ENCODE results near the gene SNX25. TPM values are rescaled to one million over a fixed set of nuclear protein-coding genes. Genes with fewer than 3 reads are reported as not detected.

SNX25 gene
- total RNA-seq, 4 donors from 2014 or later, result 36.9 to 71.3 (median 42.7) TPM

- H3K4me3 ChIP-seq (replicated peaks in 1 of 3), result no peak overlapping the region
- H3K4me1 ChIP-seq, result peaks cover 7 to 12% of the 10 kb centered on the region in 2 donors
- no peak for DNase-seq
- H3K27me3 ChIP-seq, result no peaks in the 10 kb centered on the region
- no peak overlapping the region for H3K27ac ChIP-seq
- 87 to 91% methylated on average over 3 of the region's 3 CpGs for WGBS, 2 donors
- no peaks in the 10 kb centered on the region for H3K9me3 ChIP-seq
- intact Hi-C loops (cut with DNase I), result no loop called here
- no peak for TF ChIP-seq POLR2A (IDR thresholded peaks at IDR 0.05)
- no peak for TF ChIP-seq CTCF (IDR thresholded peaks at IDR 0.05)
- peaks cover 0 to 10% of the 10 kb centered on the region in 2 donors for H3K36me3 ChIP-seq
Observed at GRCh38 chr4:185339941-185340340, 130.5 kb downstream of the SNX25 start.

GRCh38 chr4:185341377-185341776 is 132.0 kb downstream of the SNX25 start:
- intact Hi-C loops (cut with DNase I), result no loop called here

GRCh38 chr4:185341841-185342240 is 132.4 kb downstream of the SNX25 start:
- 96 to 99% methylated on average over 6 of the region's 6 CpGs for WGBS, 2 donors
- TF ChIP-seq CTCF (IDR thresholded peaks at IDR 0.05) (no peak), POLR2A (IDR thresholded peaks at IDR 0.05) (no peak)
- Histone ChIP-seq H3K27me3 (no peaks in the 10 kb centered on the region), H3K9me3 (no peaks in the 10 kb centered on the region), H3K4me3 (replicated peaks in 1 of 3) (no peak overlapping the region), H3K36me3 (peaks cover 0 to 10% of the 10 kb centered on the region in 2 donors), H3K27ac (no peak overlapping the region), H3K4me1 (peaks cover 12 to 18% of the 10 kb centered on the region in 2 donors)
- intact Hi-C loops (cut with DNase I), result no loop called here
- DNase-seq, result no peak

More at GRCh38 chr4:185341377-185341776, 132.0 kb downstream of the SNX25 start:
- WGBS, 2 donors, result 84 to 86% methylated on average over 2 of the region's 2 CpGs
- Histone ChIP-seq H3K27ac (no peak overlapping the region), H3K4me3 (replicated peaks in 1 of 3) (no peak overlapping the region), H3K4me1 (peaks cover 12 to 18% of the 10 kb centered on the region in 2 donors), H3K9me3 (no peaks in the 10 kb centered on the region), H3K36me3 (peaks cover 0 to 10% of the 10 kb centered on the region in 2 donors), H3K27me3 (no peaks in the 10 kb centered on the region)
- DNase-seq, result no peak
- no peak for TF ChIP-seq CTCF (IDR thresholded peaks at IDR 0.05)
- TF ChIP-seq POLR2A (IDR thresholded peaks at IDR 0.05), result no peak

- Histone ChIP-seq H3K27me3 (no peaks in the 10 kb centered on the region), H3K36me3 (peaks cover 3 to 12% of the 10 kb centered on the region in 2 donors), H3K9me3 (no peaks in the 10 kb centered on the region), H3K27ac (peak overlapping the region in 2 of 3 donors; percentile 44 to 53), H3K4me3 (replicated peaks in 1 of 3) (no peak overlapping the region), H3K4me1 (peaks cover 12 to 18% of the 10 kb centered on the region in 2 donors)
- no peak for DNase-seq
- intact Hi-C loops (cut with DNase I), result no loop called here
- whole genome bisulfite sequencing, 2 donors, result 77 to 79% methylated on average over 15 of the region's 15 CpGs
- TF ChIP-seq POLR2A (IDR thresholded peaks at IDR 0.05), result no peak
- no peak for TF ChIP-seq CTCF (IDR thresholded peaks at IDR 0.05)
Observed at GRCh38 chr4:185343726-185344581, 134.6 kb downstream of the SNX25 start.
